ENCODE measurements around the gene ISCA1.

DNA sequence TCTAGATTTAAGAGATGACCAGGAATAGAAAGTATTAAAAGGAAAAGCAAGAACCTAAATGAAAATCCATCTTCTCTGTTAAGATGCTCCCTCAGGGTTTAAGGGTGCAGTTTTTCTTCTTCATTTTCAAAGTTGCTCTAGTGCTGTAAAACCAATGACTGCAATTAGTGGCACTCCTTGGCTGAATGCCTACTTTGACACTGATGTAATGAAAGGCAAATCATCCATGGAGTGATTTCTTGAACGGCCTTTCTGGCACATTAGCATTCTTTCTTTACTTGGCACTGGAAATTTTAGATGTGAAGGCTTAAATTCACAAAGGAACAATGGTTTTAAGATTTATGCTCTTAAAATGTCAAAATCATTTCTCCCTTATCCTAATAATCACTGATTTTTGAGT is 19.3 kb upstream of the ISCA1 start:
- no peak for TF ChIP-seq EZH2 (IDR thresholded peaks at IDR 0.05; ENCODE audit: borderline replicate concordance, control insufficient read depth, low read depth, low read length)
- no peak for TF ChIP-seq CREM (IDR thresholded peaks at IDR 0.05; ENCODE audit: low read depth)
- TF ChIP-seq, protein P1, sequence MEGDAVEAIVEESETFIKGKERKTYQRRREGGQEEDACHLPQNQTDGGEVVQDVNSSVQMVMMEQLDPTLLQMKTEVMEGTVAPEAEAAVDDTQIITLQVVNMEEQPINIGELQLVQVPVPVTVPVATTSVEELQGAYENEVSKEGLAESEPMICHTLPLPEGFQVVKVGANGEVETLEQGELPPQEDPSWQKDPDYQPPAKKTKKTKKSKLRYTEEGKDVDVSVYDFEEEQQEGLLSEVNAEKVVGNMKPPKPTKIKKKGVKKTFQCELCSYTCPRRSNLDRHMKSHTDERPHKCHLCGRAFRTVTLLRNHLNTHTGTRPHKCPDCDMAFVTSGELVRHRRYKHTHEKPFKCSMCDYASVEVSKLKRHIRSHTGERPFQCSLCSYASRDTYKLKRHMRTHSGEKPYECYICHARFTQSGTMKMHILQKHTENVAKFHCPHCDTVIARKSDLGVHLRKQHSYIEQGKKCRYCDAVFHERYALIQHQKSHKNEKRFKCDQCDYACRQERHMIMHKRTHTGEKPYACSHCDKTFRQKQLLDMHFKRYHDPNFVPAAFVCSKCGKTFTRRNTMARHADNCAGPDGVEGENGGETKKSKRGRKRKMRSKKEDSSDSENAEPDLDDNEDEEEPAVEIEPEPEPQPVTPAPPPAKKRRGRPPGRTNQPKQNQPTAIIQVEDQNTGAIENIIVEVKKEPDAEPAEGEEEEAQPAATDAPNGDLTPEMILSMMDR (IDR thresholded peaks at IDR 0.05 in 2 of 3, conservative IDR thresholded peaks at IDR 0.05 in 1 of 3; ENCODE audit: control insufficient read depth in 2 of 3, extremely low read depth in 1 of 3, insufficient read depth in 1 of 3, low read depth in 3 of 3, low read length in 3 of 3): no peak
- no peak for TF ChIP-seq YY1 (IDR thresholded peaks at IDR 0.05; ENCODE audit: low read depth, low read length)
- no peak for TF ChIP-seq BMI1 (IDR thresholded peaks at IDR 0.05; ENCODE audit: borderline replicate concordance)
- TF ChIP-seq JUNB (IDR thresholded peaks at IDR 0.05): no peak

Measured in GM12878 (cell line).